ENCODE measurements around the gene LACC1.

LACC1 gene

DNA sequence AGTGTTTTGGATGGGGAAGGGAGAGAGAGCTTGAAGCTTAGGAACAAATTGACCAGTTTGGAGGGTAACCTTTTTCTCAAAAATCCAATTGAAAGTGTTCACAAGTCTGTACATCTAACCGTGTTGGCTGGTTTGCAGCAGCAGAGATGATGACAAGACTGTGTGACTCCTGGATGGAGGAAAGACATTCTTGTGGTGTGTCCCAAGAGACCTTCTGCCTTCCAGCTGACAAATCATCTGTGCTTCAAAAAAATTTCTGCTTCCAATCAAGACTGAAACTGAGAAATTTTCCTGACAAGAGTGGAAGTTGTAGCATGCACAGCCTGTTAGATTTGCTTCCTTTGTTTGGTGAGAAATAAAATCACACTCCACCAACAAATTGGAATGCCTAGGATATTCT is 56.2 kb downstream of the LACC1 start:
- DNase-seq (ENCODE audit: extremely low read depth, insufficient read length): no peak
- Histone ChIP-seq H3K36me3 (ENCODE audit: control insufficient read depth, insufficient read depth, low read length) (no peaks in the 10 kb centered on the region), H3K27me3 (replicated peaks; ENCODE audit: control insufficient read depth, insufficient read depth, low read length) (peaks cover 1% of the 10 kb centered on the region), H3K4me3 (replicated peaks; ENCODE audit: low read depth, low read length) (no peak overlapping the region)
- TF ChIP-seq, protein P1, sequence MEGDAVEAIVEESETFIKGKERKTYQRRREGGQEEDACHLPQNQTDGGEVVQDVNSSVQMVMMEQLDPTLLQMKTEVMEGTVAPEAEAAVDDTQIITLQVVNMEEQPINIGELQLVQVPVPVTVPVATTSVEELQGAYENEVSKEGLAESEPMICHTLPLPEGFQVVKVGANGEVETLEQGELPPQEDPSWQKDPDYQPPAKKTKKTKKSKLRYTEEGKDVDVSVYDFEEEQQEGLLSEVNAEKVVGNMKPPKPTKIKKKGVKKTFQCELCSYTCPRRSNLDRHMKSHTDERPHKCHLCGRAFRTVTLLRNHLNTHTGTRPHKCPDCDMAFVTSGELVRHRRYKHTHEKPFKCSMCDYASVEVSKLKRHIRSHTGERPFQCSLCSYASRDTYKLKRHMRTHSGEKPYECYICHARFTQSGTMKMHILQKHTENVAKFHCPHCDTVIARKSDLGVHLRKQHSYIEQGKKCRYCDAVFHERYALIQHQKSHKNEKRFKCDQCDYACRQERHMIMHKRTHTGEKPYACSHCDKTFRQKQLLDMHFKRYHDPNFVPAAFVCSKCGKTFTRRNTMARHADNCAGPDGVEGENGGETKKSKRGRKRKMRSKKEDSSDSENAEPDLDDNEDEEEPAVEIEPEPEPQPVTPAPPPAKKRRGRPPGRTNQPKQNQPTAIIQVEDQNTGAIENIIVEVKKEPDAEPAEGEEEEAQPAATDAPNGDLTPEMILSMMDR (IDR thresholded peaks at IDR 0.05; ENCODE audit: insufficient read depth, low read length, poor library complexity, severe bottlenecking): no peak

DNA sequence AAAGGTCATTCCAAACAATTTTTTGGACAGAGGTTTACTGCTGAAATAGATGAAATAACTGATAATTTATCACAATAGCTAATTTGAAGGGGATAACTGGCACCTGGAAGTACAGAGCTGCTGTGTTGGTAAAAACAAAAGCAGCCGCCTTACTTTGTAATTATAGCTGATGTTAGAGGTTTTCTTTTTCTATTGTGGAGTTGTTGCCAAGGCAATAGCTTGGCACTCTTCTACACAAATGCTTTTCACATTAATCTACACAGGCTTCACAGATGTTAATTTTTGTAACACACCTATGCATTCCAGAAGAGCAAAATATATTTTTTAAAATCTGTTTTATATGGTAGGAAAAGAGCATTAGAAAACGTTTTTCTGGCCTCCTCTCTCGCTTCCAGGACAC is 56.9 kb downstream of the LACC1 start:
- TF ChIP-seq, protein P1 (IDR thresholded peaks at IDR 0.05; ENCODE audit: insufficient read depth, low read length, poor library complexity, severe bottlenecking): no peak
- Histone ChIP-seq H3K27me3 (replicated peaks; ENCODE audit: control insufficient read depth, insufficient read depth, low read length) (peaks cover 1% of the 10 kb centered on the region), H3K4me3 (replicated peaks; ENCODE audit: low read depth, low read length) (no peak overlapping the region), H3K36me3 (ENCODE audit: control insufficient read depth, insufficient read depth, low read length) (no peaks in the 10 kb centered on the region)
- no peak for DNase-seq (ENCODE audit: extremely low read depth, insufficient read length)

DNA sequence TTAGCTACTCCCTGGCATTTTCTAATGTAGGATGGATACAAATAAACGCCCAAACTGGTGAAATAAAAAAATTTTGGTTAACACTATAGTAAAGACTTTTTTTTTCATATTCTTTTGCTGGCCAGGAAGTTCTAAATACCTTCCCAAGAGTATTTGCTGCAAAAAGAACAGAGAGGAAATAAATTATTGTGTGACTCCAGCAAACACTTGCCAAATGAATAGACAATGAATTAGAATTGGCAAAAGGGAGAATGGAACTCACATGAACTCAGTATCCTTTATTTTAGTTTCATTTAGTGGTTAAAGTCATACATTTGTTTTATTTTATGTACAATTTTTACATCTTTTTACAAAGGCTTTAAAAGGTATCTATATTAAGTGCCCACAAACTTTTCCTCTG is 58.1 kb downstream of the LACC1 start:
- Histone ChIP-seq H3K36me3 (ENCODE audit: control insufficient read depth, insufficient read depth, low read length) (no peaks in the 10 kb centered on the region), H3K27me3 (replicated peaks; ENCODE audit: control insufficient read depth, insufficient read depth, low read length) (peaks cover 1% of the 10 kb centered on the region), H3K4me3 (replicated peaks; ENCODE audit: low read depth, low read length) (no peak overlapping the region)
- no peak for DNase-seq (ENCODE audit: extremely low read depth, insufficient read length)
- TF ChIP-seq, protein P1 (IDR thresholded peaks at IDR 0.05; ENCODE audit: insufficient read depth, low read length, poor library complexity, severe bottlenecking): no peak

DNA sequence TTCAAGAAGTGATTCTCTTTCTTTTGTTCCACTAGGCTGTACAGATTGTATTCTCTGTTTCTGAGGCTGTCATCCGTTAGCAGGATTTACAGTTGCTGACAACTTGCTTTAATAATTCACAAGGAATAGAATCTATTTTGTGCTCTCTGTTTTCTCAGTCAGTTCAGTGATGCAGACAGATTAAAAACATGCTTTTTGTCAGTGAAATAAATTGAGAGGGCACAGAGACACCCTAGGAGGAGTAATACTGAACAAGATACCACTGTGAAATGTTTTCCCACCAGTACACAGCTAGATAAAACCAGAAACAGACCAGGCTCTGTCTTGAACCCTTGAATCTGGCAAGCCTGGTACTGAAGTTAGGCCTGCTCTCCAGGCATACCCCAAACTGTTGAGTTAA is 58.7 kb downstream of the LACC1 start:
- TF ChIP-seq, protein P1 (IDR thresholded peaks at IDR 0.05; ENCODE audit: insufficient read depth, low read length, poor library complexity, severe bottlenecking): no peak
- H3K27me3 ChIP-seq (replicated peaks; ENCODE audit: control insufficient read depth, insufficient read depth, low read length): peaks cover 1% of the 10 kb centered on the region
- DNase-seq (ENCODE audit: extremely low read depth, insufficient read length): no peak
- H3K4me3 ChIP-seq (replicated peaks; ENCODE audit: low read depth, low read length): no peak overlapping the region
- H3K36me3 ChIP-seq (ENCODE audit: control insufficient read depth, insufficient read depth, low read length): no peaks in the 10 kb centered on the region

DNA sequence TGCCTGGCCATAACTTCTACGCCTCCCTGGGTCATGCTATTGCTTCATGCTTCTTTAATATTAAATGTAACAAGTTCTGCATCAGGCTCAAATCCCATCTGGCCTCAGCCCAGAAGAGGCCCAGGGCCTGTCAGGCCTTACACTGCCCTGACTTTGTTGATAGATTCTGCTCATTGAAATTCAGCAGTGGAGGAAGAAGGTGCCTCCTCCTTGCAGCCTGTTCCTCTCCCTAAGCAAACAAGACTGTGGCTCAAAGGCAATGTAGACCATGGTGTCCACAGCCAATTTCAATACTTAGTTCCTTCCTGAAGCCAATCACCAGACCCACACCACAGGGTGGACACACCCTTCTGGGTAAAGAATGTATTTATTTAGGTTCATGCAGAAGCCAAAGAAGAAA is 59.4 kb downstream of the LACC1 start:
- H3K4me3 ChIP-seq (replicated peaks; ENCODE audit: low read depth, low read length): no peak overlapping the region
- H3K27me3 ChIP-seq (replicated peaks; ENCODE audit: control insufficient read depth, insufficient read depth, low read length): peaks cover 1% of the 10 kb centered on the region
- TF ChIP-seq, protein P1 (IDR thresholded peaks at IDR 0.05; ENCODE audit: insufficient read depth, low read length, poor library complexity, severe bottlenecking): no peak
- no peak for DNase-seq (ENCODE audit: extremely low read depth, insufficient read length)
- no peaks in the 10 kb centered on the region for H3K36me3 ChIP-seq (ENCODE audit: control insufficient read depth, insufficient read depth, low read length)

DNA sequence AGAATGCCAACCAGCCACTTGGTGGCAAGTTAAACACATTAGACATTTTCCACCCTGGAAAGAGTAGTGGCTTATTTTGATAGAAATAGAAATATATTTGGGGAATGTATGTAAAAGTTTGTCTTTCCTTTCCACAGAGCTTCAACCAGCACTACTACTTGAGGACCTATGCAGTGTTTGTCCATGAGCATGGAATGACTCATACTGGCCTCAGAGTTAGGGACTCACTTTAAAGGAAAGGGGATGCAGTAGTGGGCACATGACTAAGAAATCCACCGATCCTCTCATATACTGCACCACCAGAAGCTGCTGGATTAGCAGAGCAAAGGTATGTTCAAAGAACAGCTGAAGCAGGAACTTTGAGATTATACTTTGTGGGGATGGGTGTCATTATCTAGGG is 62.6 kb downstream of the LACC1 start:
- TF ChIP-seq, protein P1 (IDR thresholded peaks at IDR 0.05; ENCODE audit: insufficient read depth, low read length, poor library complexity, severe bottlenecking): no peak
- no peaks in the 10 kb centered on the region for H3K36me3 ChIP-seq (ENCODE audit: control insufficient read depth, insufficient read depth, low read length)
- DNase-seq (ENCODE audit: extremely low read depth, insufficient read length): no peak
- H3K27me3 ChIP-seq (replicated peaks; ENCODE audit: control insufficient read depth, insufficient read depth, low read length): peaks cover 1% of the 10 kb centered on the region
- no peak overlapping the region for H3K4me3 ChIP-seq (replicated peaks; ENCODE audit: low read depth, low read length)

Data from GM06990 (cell line).